Measurements from ENCODE around the gene MPDU1. TPM values are rescaled to one million over a fixed set of nuclear protein-coding genes. Genes with fewer than 3 reads are reported as not detected.
A peak's percentile ranks its signal among the peaks of the same experiment; 100 is the strongest.

Gene MPDU1
- total and polyA plus RNA-seq, 8 donors, result 77.8 to 96.1 (median 85.5) TPM

DNA sequence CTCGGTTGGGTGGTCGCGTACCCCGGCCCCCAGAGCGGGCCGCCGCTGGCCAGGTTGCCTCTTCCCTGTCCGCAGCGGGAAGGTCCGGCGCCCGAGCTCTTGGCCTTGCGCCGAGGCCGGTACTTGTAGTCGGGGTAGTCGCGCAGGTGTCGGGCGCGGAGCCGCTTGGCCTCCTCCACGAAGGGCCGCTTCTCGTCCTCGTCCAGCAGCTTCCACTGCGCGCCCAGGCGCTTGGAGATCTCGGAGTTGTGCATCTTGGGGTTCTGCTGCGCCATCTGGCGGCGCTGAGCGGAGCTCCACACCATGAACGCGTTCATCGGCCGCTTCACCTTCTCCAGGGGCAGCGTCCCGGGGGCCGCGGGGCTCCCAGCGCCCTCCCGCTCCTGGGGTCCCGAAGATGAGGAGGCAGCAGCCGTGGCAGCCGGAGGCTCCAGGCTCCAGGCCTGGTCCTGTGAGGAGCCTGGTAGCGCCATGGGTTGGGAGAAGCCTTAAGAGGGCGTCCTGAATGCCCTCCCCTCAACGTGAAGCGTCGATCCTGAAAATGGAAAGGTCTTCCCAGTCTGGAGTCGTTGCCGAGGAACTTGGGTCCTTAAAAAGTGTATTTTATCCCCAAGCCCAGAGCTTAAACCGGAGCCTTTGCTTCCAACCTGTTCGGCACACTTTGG lies 5.7 kb downstream of the MPDU1 start:
- ATAC-seq (peak; percentile 87), DNase-seq (peak; percentile 72 to 95 (median 86))
- H3K27ac ChIP-seq, result no peak overlapping the region
- intact Hi-C loops (cut with DNase I), result no loop called here
- H3K4me3 ChIP-seq, result no peak overlapping the region
- H3K4me1 ChIP-seq, result peaks cover 10 to 39% of the 10 kb centered on the region in 2 donors
- TF ChIP-seq, protein P1, sequence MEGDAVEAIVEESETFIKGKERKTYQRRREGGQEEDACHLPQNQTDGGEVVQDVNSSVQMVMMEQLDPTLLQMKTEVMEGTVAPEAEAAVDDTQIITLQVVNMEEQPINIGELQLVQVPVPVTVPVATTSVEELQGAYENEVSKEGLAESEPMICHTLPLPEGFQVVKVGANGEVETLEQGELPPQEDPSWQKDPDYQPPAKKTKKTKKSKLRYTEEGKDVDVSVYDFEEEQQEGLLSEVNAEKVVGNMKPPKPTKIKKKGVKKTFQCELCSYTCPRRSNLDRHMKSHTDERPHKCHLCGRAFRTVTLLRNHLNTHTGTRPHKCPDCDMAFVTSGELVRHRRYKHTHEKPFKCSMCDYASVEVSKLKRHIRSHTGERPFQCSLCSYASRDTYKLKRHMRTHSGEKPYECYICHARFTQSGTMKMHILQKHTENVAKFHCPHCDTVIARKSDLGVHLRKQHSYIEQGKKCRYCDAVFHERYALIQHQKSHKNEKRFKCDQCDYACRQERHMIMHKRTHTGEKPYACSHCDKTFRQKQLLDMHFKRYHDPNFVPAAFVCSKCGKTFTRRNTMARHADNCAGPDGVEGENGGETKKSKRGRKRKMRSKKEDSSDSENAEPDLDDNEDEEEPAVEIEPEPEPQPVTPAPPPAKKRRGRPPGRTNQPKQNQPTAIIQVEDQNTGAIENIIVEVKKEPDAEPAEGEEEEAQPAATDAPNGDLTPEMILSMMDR (IDR thresholded peaks at IDR 0.05), result peak; percentile 76 to 90
- H3K36me3 ChIP-seq, result peaks cover 0 to 77% of the 10 kb centered on the region in 2 donors
- no peaks in the 10 kb centered on the region for H3K9me3 ChIP-seq
- no peaks in the 10 kb centered on the region for H3K27me3 ChIP-seq

GRCh38 chr17:7589891-7590691 lies 6.4 kb downstream of the MPDU1 start, which contains the start of gene SOX15:
SOX15 (minus strand) TSS chr17:7590094; CDS start chr17:7589676, 418 bp downstream.
- ATAC-seq (no peak), DNase-seq (no peak)
- intact Hi-C loops (cut with DNase I), result no loop called here
- Histone ChIP-seq H3K4me3 (no peak within 1 kb of the TSS), H3K27me3 (no peaks in the 10 kb centered on the region), H3K4me1 (peaks cover 10 to 31% of the 10 kb centered on the region in 2 donors), H3K36me3 (peaks cover 0 to 85% of the 10 kb centered on the region in 2 donors), H3K27ac (peak within 1 kb of the TSS in 1 of 2 donors; percentile 33), H3K9me3 (no peaks in the 10 kb centered on the region)
- TF ChIP-seq, protein P1 (IDR thresholded peaks at IDR 0.05), result no peak

DNA sequence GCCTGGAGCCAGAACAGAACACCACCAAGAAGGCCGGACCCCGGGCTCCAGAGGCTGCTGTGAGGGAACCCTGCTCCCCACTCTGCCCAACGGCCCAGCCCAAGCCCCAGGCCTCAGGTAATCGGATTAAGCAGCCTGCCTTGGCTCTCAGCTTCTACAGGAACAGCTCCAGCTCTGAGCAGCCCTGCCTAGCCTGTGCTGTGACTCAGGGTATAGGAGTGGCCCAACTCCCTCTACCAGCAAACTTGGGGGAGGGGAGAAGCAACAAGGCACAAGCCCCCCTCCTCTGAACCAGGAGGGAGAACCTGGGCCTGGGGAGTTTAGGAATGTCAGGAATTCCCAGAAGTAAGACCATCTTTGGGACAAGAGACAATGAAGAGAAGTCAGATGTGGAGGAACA lies 7.1 kb downstream of the MPDU1 start:
- Histone ChIP-seq H3K27ac (peak overlapping the region in 1 of 2 donors; percentile 33), H3K27me3 (no peaks in the 10 kb centered on the region), H3K9me3 (no peaks in the 10 kb centered on the region), H3K4me1 (peaks cover 10 to 25% of the 10 kb centered on the region in 2 donors), H3K36me3 (peaks cover 0 to 91% of the 10 kb centered on the region in 2 donors), H3K4me3 (no peak overlapping the region)
- intact Hi-C loops (cut with DNase I), result no loop called here
- ATAC-seq, result peak; percentile 4
- TF ChIP-seq, protein P1 (IDR thresholded peaks at IDR 0.05), result no peak
- no peak for DNase-seq

GRCh38 chr17:7591596-7591995 lies 7.9 kb downstream of the MPDU1 start:
- Histone ChIP-seq H3K4me3 (no peak overlapping the region), H3K27me3 (no peaks in the 10 kb centered on the region), H3K36me3 (peaks cover 0 to 97% of the 10 kb centered on the region in 2 donors), H3K9me3 (no peaks in the 10 kb centered on the region), H3K27ac (no peak overlapping the region), H3K4me1 (peaks cover 10 to 22% of the 10 kb centered on the region in 2 donors)
- ATAC-seq (no peak), DNase-seq (no peak)
- intact Hi-C loops (cut with DNase I), result no loop called here
- TF ChIP-seq, protein P1 (IDR thresholded peaks at IDR 0.05), result no peak

GRCh38 chr17:7592422-7593021 lies 8.9 kb downstream of the MPDU1 start:
- H3K4me1 ChIP-seq, result peaks cover 10 to 22% of the 10 kb centered on the region in 2 donors
- DNase-seq, result no peak
- intact Hi-C loops (cut with DNase I), result no loop called here
- TF ChIP-seq, protein P1 (IDR thresholded peaks at IDR 0.05), result no peak
- H3K9me3 ChIP-seq, result no peaks in the 10 kb centered on the region
- H3K36me3 ChIP-seq, result peaks cover 0 to 97% of the 10 kb centered on the region in 2 donors
- ATAC-seq, result no peak
- no peak overlapping the region for H3K27ac ChIP-seq
- no peaks in the 10 kb centered on the region for H3K27me3 ChIP-seq
- H3K4me3 ChIP-seq, result no peak overlapping the region
